Endodermal cell (in vitro differentiated cells): ENCODE results near the gene FRMD3. TPM values are rescaled to one million over a fixed set of nuclear protein-coding genes. Genes with fewer than 3 reads are reported as not detected.

Source experiments
- DNase-seq: peaks from one replicate; pipeline ENCODE4 v3.0.0-alpha.2; 2017
- H3K27ac ChIP-seq: 2 replicates; pipeline ENCODE4 v1.5.1; 2013; ENCODE audit warnings: mild to moderate bottlenecking, low read depth, low read length, moderate library complexity
- H3K27me3 ChIP-seq: 2 replicates; pipeline ENCODE4 v1.6.1; 2013; ENCODE audit warnings: mild to moderate bottlenecking, low read length, moderate library complexity; ENCODE audit not compliant: insufficient read depth, control insufficient read depth, poor library complexity, severe bottlenecking
- H3K36me3 ChIP-seq: 2 replicates; pipeline ENCODE4 v1.7.0; 2013; ENCODE audit warnings: mild to moderate bottlenecking, low read length, moderate library complexity; ENCODE audit not compliant: control insufficient read depth, insufficient read depth
- H3K4me1 ChIP-seq: one replicate; pipeline ENCODE4 v1.7.0; 2013; ENCODE audit warnings: low read length; ENCODE audit not compliant: control insufficient read depth, insufficient read depth
- H3K4me3 ChIP-seq: 2 replicates; pipeline ENCODE4 v1.5.1; 2013; ENCODE audit warnings: mild to moderate bottlenecking, low read length, moderate library complexity
- H3K9ac ChIP-seq: 2 replicates; pipeline ENCODE4 v1.6.1; 2013; ENCODE audit warnings: mild to moderate bottlenecking, low read length, moderate library complexity; ENCODE audit not compliant: poor library complexity, severe bottlenecking; ENCODE audit errors: extremely low read depth
- H3K9me3 ChIP-seq: 2 replicates; pipeline ENCODE4 v1.6.1; 2013; ENCODE audit warnings: mild to moderate bottlenecking, low read length, moderate library complexity; ENCODE audit not compliant: control insufficient read depth
- H3K27ac Mint-ChIP-seq: 2 replicates; pipeline ENCODE4 v1.8.0; 2020; ENCODE audit warnings: mixed read lengths
- H3K27me3 Mint-ChIP-seq: 2 replicates; pipeline ENCODE4 v1.8.0; 2021; ENCODE audit warnings: mild to moderate bottlenecking, mixed read lengths; ENCODE audit not compliant: insufficient read depth
- H3K36me3 Mint-ChIP-seq: 2 replicates; pipeline ENCODE4 v1.8.0; 2020; ENCODE audit warnings: low read depth, mixed read lengths
- H3K4me1 Mint-ChIP-seq: 2 replicates; pipeline ENCODE4 v1.8.0; 2020; ENCODE audit warnings: mixed read lengths
- H3K4me3 Mint-ChIP-seq: 2 replicates; pipeline ENCODE4 v1.8.0; 2020; ENCODE audit warnings: mild to moderate bottlenecking, moderate library complexity, mixed read lengths
- H3K9me3 Mint-ChIP-seq: 2 replicates; pipeline ENCODE4 v1.8.0; 2020; ENCODE audit warnings: mild to moderate bottlenecking, mixed read lengths
- WGBS, 2 experiments: methylation state at CpG; one replicate each; pipeline versions ENCODE4 v1.1.5 to v1.1.7; 2013; ENCODE audit warnings: missing lambda C conversion rate in 2 of 2, mixed read lengths in 1 of 2; ENCODE audit not compliant: insufficient coverage in 1 of 2, insufficient read length in 1 of 2; 5-methylcytosine and 5-hydroxymethylcytosine counted together
- total RNA-seq, 2 donors: library from RNA; stranded (reverse); fragmentation: NEBNext Ultra II Directional in 1 of 2; extraction: Animal tissue kit (Norgen Biotek cat#: 25700) in 1 of 2; gene quantifications; 2 replicates in 1 of 2; 3 replicates in 1 of 2; pipeline ENCODE4 v1.2.1, GENCODE V29; 2021
- TF ChIP-seq, protein P1 (sequence below): fragments of 200-600 bp; sonication (generic); conservative IDR thresholded peaks from 2 replicates; pipeline ENCODE4 v1.5.0; 2021; ENCODE audit warnings: antibody characterized with exemption, mild to moderate bottlenecking

FRMD3 gene
- total RNA-seq, 2 donors from 2014 or later = 0.13 to 0.35 TPM

DNA sequence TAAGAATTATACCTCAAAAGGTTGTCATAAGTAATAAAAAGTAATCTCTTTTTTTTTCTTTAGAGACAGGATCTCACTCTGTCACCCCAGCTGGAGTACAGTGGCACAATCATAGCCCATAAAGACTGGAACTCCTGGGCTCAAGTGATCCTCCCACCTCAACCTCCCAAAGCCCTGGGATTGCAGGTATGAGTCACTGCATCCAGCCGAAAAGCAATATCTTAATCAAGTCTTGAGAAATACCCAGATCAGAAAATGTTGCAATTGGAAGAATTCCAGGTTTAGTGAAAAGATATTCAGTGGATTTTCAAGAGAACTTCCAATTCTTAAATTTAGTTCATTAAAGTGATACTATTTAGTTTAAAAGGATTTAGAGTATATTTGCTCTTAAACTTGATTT is 43.8 kb upstream of the FRMD3 start:
- Histone ChIP-seq H3K36me3 (no peaks in the 10 kb centered on the region), H3K9ac (no peak overlapping the region), H3K4me1 (no peaks in the 10 kb centered on the region), H3K27ac (no peak overlapping the region), H3K9me3 (peaks cover 6% of the 10 kb centered on the region), H3K27me3 (no peaks in the 10 kb centered on the region), H3K4me3 (no peak overlapping the region)
- H3K27ac Mint-ChIP-seq = no peak overlapping the region
- peaks cover 6% of the 10 kb centered on the region for H3K9me3 Mint-ChIP-seq
- H3K27me3 Mint-ChIP-seq = no peaks in the 10 kb centered on the region
- no peaks in the 10 kb centered on the region for H3K4me1 Mint-ChIP-seq
- no peaks in the 10 kb centered on the region for H3K36me3 Mint-ChIP-seq
- H3K4me3 Mint-ChIP-seq = no peak overlapping the region
- DNase-seq = no peak
- 88% methylated on average over 1 of the region's 1 CpG; no CpG with 5 or more reads in 1 of the 2 experiments for WGBS, 2 experiments
- TF ChIP-seq, protein P1, sequence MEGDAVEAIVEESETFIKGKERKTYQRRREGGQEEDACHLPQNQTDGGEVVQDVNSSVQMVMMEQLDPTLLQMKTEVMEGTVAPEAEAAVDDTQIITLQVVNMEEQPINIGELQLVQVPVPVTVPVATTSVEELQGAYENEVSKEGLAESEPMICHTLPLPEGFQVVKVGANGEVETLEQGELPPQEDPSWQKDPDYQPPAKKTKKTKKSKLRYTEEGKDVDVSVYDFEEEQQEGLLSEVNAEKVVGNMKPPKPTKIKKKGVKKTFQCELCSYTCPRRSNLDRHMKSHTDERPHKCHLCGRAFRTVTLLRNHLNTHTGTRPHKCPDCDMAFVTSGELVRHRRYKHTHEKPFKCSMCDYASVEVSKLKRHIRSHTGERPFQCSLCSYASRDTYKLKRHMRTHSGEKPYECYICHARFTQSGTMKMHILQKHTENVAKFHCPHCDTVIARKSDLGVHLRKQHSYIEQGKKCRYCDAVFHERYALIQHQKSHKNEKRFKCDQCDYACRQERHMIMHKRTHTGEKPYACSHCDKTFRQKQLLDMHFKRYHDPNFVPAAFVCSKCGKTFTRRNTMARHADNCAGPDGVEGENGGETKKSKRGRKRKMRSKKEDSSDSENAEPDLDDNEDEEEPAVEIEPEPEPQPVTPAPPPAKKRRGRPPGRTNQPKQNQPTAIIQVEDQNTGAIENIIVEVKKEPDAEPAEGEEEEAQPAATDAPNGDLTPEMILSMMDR = no peak

DNA sequence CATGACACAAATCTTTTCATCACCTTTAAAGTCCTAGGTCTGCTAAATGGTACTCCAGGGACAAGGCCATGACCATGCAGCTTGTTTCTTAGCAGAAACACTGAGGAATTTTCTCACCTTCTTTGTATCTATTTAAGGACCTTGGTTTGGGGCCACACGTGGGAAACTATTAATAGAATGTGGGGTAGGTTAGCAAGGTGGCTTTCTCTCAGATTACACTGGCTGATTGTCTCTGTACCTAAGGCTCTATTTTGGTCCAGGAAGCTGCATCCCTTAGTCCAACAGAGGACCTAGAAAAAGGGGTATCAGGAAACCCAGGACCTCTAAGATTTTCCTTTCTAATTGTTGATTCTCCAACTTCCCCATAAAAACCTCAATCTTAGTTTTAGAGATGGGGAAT is 36.3 kb upstream of the FRMD3 start:
- no peak overlapping the region for H3K4me3 Mint-ChIP-seq
- Histone ChIP-seq H3K4me1 (no peaks in the 10 kb centered on the region), H3K36me3 (no peaks in the 10 kb centered on the region), H3K9ac (no peak overlapping the region), H3K27ac (no peak overlapping the region), H3K27me3 (no peaks in the 10 kb centered on the region), H3K4me3 (no peak overlapping the region), H3K9me3 (peaks cover 6% of the 10 kb centered on the region)
- no peaks in the 10 kb centered on the region for H3K4me1 Mint-ChIP-seq
- TF ChIP-seq, protein P1 = no peak
- no peak overlapping the region for H3K27ac Mint-ChIP-seq
- no peaks in the 10 kb centered on the region for H3K36me3 Mint-ChIP-seq
- no peak for DNase-seq
- peaks cover 4% of the 10 kb centered on the region for H3K9me3 Mint-ChIP-seq
- WGBS, 2 experiments = 67% methylated on average over 1 of the region's 1 CpG; no CpG with 5 or more reads in 1 of the 2 experiments
- H3K27me3 Mint-ChIP-seq = no peaks in the 10 kb centered on the region

DNA sequence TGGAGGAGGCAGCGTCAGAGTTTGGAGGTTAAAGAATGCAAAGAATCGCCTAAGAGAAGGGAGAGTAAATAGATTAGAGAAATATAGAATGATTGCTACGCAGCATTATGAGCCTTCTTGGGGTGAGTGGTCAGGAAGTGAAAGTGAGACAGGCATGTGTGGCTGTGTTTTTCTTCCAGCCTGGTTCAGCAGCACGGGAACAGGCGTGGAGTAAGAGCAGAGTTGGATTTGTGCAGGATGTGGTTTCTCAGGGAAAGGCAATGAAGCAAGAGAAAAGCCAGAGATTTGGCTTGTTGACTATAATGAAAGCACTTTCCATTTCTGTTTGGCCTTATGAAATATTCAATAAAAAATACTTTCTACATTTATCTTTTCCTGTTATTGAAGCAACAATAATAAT is 34.3 kb upstream of the FRMD3 start:
- H3K4me1 ChIP-seq = no peaks in the 10 kb centered on the region
- no peak overlapping the region for H3K4me3 ChIP-seq
- H3K27ac Mint-ChIP-seq = no peak overlapping the region
- H3K27me3 ChIP-seq = no peaks in the 10 kb centered on the region
- H3K4me1 Mint-ChIP-seq = no peaks in the 10 kb centered on the region
- TF ChIP-seq, protein P1 = no peak
- H3K27me3 Mint-ChIP-seq = no peaks in the 10 kb centered on the region
- WGBS, 2 experiments = 75 to 92% methylated on average over 3 to 5 of the region's 5 CpGs
- H3K36me3 ChIP-seq = no peaks in the 10 kb centered on the region
- no peak overlapping the region for H3K4me3 Mint-ChIP-seq
- H3K9me3 Mint-ChIP-seq = peaks cover 4% of the 10 kb centered on the region
- no peak overlapping the region for H3K27ac ChIP-seq
- H3K36me3 Mint-ChIP-seq = no peaks in the 10 kb centered on the region
- no peak for DNase-seq
- H3K9ac ChIP-seq = no peak overlapping the region
- no peaks in the 10 kb centered on the region for H3K9me3 ChIP-seq
